Sigmoid colon (tissue), 7 donors: ENCODE measurements around the gene HOXB5. TPM values are rescaled to one million over a fixed set of nuclear protein-coding genes. Genes with fewer than 3 reads are reported as not detected.

Experiments
- DNase-seq: peaks from one replicate; pipeline ENCODE4 v3.0.0-alpha.2; 2019
- H3K27ac ChIP-seq, 4 donors: fragments of 200-600 bp; sonication (generic); one replicate each; pipeline ENCODE4 v1.5.1; 2016 to 2019; ENCODE audit warnings: mild to moderate bottlenecking in 1 of 4
- H3K27me3 ChIP-seq, 3 donors: fragments of 200-600 bp; sonication (generic); one replicate each; pipeline ENCODE4 v1.5.1; 2019; ENCODE audit warnings: mild to moderate bottlenecking in 1 of 3
- H3K36me3 ChIP-seq, 4 donors: fragments of 200-600 bp; sonication (generic); one replicate each; pipeline ENCODE4 v1.5.1; 2016 to 2019
- H3K4me1 ChIP-seq, 4 donors: fragments of 200-600 bp; sonication (generic); one replicate each; pipeline ENCODE4 v1.5.1; 2017 to 2019
- H3K4me3 ChIP-seq, 4 donors: fragments of 200-600 bp; sonication (generic); one replicate each; pipeline ENCODE4 v1.5.1; 2017 to 2019; ENCODE audit warnings: mild to moderate bottlenecking in 2 of 4, moderate library complexity in 1 of 4
- H3K9me3 ChIP-seq, 4 donors: fragments of 200-600 bp in 3 of 4; sonication (generic) in 3 of 4; one replicate each; pipeline versions ENCODE4 v1.5.1 to v1.6.1; 2013 to 2019
- CTCF ChIP-seq, 4 experiments: fragments of 450-650 bp in 3 of 4; fragments of 200-600 bp in 1 of 4; IDR thresholded peaks; one replicate each; pipeline ENCODE4 v1.5.1; 2016 to 2019; ENCODE audit warnings: antibody characterized with exemption in 4 of 4, mild to moderate bottlenecking in 3 of 4, moderate library complexity in 2 of 4
- EP300 ChIP-seq, 4 donors: sonication (generic); formaldehyde crosslinking; IDR thresholded peaks; one replicate each; pipeline ENCODE4 v1.6.1; 2017; ENCODE audit warnings: antibody characterized with exemption in 4 of 4
- POLR2A ChIP-seq, 2 donors: fragments of 450-650 bp; IDR thresholded peaks; one replicate each; pipeline ENCODE4 v1.6.1; 2016; ENCODE audit warnings: antibody characterized with exemption in 2 of 2, mild to moderate bottlenecking in 2 of 2, moderate library complexity in 2 of 2
- POLR2AphosphoS5 ChIP-seq, 4 donors: sonication (generic); formaldehyde crosslinking; IDR thresholded peaks; one replicate each; pipeline ENCODE4 v1.6.1; 2017; ENCODE audit warnings: antibody characterized with exemption in 4 of 4
- WGBS, 2 donors: extraction: QIAGEN DNeasy Blood & Tissue Kit; methylation state at CpG; one replicate each; pipeline ENCODE4 v1.1.7; 2013; 5-methylcytosine and 5-hydroxymethylcytosine counted together
- intact Hi-C: fragments of 100-400 bp; cut with DNase I; formaldehyde crosslinking; loops from one replicate; pipeline ENCODE4 v1.15.1; 2023
- polyA plus RNA-seq, 3 donors: library from polyadenylated mRNA; stranded (reverse); fragments of 200-250 nt; gene quantifications; one replicate each; pipeline ENCODE4 v1.2.3, GENCODE V29; 2013
- total RNA-seq, 4 donors: library from RNA; depleted of rRNA; stranded (reverse); fragments of >200 nt; gene quantifications; one replicate each; pipeline ENCODE4 v1.1.0, GENCODE V29; 2016
- donor health status: healthy with polysubstance abuse.
- donor health status: Bipolar disorder and iron deficiency.
- donor health status: healthy.

The HOXB5 gene
- total and polyA plus RNA-seq, 7 donors = 1.5 to 13.9 (median 2.5) TPM

- WGBS, 2 donors = 15 to 53% methylated on average over 6 of the region's 6 CpGs
- Histone ChIP-seq H3K4me1 (peaks cover 0 to 100% (median 97%) of the 10 kb centered on the region in 4 donors), H3K36me3 (no peaks in the 10 kb centered on the region), H3K27me3 (no peaks in the 10 kb centered on the region), H3K9me3 (no peaks in the 10 kb centered on the region), H3K4me3 (no peak overlapping the region), H3K27ac (peak overlapping the region; percentile 94 to 99 (median 96))
- no peak for DNase-seq
- TF ChIP-seq POLR2AphosphoS5 (IDR thresholded peaks at IDR 0.05) (peak in 1 of 4 donors; percentile 5), POLR2A (IDR thresholded peaks at IDR 0.05) (no peak)
- intact Hi-C loops = no loop called here
Observed at GRCh38 chr17:48567209-48567608, 26.4 kb downstream of the HOXB5 start.

- Histone ChIP-seq H3K36me3 (no peaks in the 10 kb centered on the region), H3K27me3 (no peaks in the 10 kb centered on the region), H3K4me1 (peaks cover 0 to 100% (median 97%) of the 10 kb centered on the region in 4 donors), H3K27ac (peak overlapping the region; percentile 94 to 99 (median 96)), H3K4me3 (no peak overlapping the region), H3K9me3 (no peaks in the 10 kb centered on the region)
- intact Hi-C loops = no loop called here
- 47 to 49% methylated on average over 2 of the region's 2 CpGs for WGBS, 2 donors
- DNase-seq = no peak
- TF ChIP-seq CTCF (IDR thresholded peaks at IDR 0.05) (no peak), POLR2A (IDR thresholded peaks at IDR 0.05) (no peak), EP300 (IDR thresholded peaks at IDR 0.05) (no peak), POLR2AphosphoS5 (IDR thresholded peaks at IDR 0.05) (no peak)
Observed at GRCh38 chr17:48566717-48567116, 26.9 kb downstream of the HOXB5 start.

GRCh38 chr17:48565925-48566710 lies 27.5 kb downstream of the HOXB5 start:
- no peak overlapping the region for H3K4me3 ChIP-seq
- TF ChIP-seq EP300 (IDR thresholded peaks at IDR 0.05) (no peak), POLR2AphosphoS5 (IDR thresholded peaks at IDR 0.05) (no peak), POLR2A (IDR thresholded peaks at IDR 0.05) (no peak), CTCF (IDR thresholded peaks at IDR 0.05) (no peak)
- 79 to 87% methylated on average over 4 of the region's 4 CpGs for WGBS, 2 donors
- H3K9me3 ChIP-seq = no peaks in the 10 kb centered on the region
- H3K27ac ChIP-seq = peak overlapping the region; percentile 94 to 99 (median 96)
- intact Hi-C loops = no loop called here
- no peaks in the 10 kb centered on the region for H3K27me3 ChIP-seq
- no peak for DNase-seq
- no peaks in the 10 kb centered on the region for H3K36me3 ChIP-seq
- peaks cover 0 to 100% (median 97%) of the 10 kb centered on the region in 4 donors for H3K4me1 ChIP-seq

- Histone ChIP-seq H3K4me3 (peak overlapping the region in 2 of 4 donors; percentile 49 to 52), H3K36me3 (no peaks in the 10 kb centered on the region), H3K9me3 (no peaks in the 10 kb centered on the region), H3K27me3 (no peaks in the 10 kb centered on the region), H3K27ac (peak overlapping the region; percentile 94 to 99 (median 96)), H3K4me1 (peaks cover 0 to 100% (median 99%) of the 10 kb centered on the region in 4 donors)
- WGBS, 2 donors = 79 to 85% methylated on average over 2 of the region's 2 CpGs
- intact Hi-C loops = no loop called here
- TF ChIP-seq CTCF (IDR thresholded peaks at IDR 0.05) (no peak), POLR2AphosphoS5 (IDR thresholded peaks at IDR 0.05) (no peak), POLR2A (IDR thresholded peaks at IDR 0.05) (no peak), EP300 (IDR thresholded peaks at IDR 0.05) (no peak)
- no peak for DNase-seq
Observed at GRCh38 chr17:48565022-48565554, 28.5 kb downstream of the HOXB5 start.
